Spleen (tissue), 11 donors: Measurements from ENCODE around the gene BNC2. TPM values are rescaled to one million over a fixed set of nuclear protein-coding genes. Genes with fewer than 3 reads are reported as not detected.

Source experiments
- DNase-seq: peaks from one replicate; pipeline ENCODE4 v3.0.0-alpha.2; 2020
- H3K27ac ChIP-seq, 8 donors: fragments of 200-600 bp; sonication (generic) in 7 of 8; 1 replicate in 4 of 8; 2 replicates in 4 of 8; pipeline versions ENCODE4 v1.5.0 to v1.8.0; 2016 to 2021; ENCODE audit warnings: inconsistent platforms in 4 of 8, mild to moderate bottlenecking in 4 of 8, moderate library complexity in 1 of 8
- H3K27me3 ChIP-seq, 7 donors: fragments of 200-600 bp; sonication (generic) in 6 of 7; replicated peaks in 1 of 7; 1 replicate in 4 of 7; 2 replicates in 3 of 7; pipeline versions ENCODE4 v1.5.0 to v1.8.0; 2016 to 2021; ENCODE audit warnings: inconsistent platforms in 3 of 7, mild to moderate bottlenecking in 1 of 7
- H3K36me3 ChIP-seq, 6 donors: fragments of 200-600 bp; sonication (generic) in 5 of 6; 1 replicate in 4 of 6; 2 replicates in 2 of 6; pipeline versions ENCODE4 v1.5.0 to v1.8.0; 2016 to 2021; ENCODE audit warnings: inconsistent platforms in 2 of 6
- H3K4me1 ChIP-seq, 6 donors: fragments of 200-600 bp; sonication (generic) in 5 of 6; 1 replicate in 3 of 6; 2 replicates in 3 of 6; pipeline versions ENCODE4 v1.5.0 to v1.8.0; 2016 to 2021; ENCODE audit warnings: inconsistent platforms in 3 of 6
- H3K4me3 ChIP-seq, 8 donors: fragments of 200-600 bp; sonication (generic) in 7 of 8; 1 replicate in 4 of 8; 2 replicates in 4 of 8; pipeline versions ENCODE4 v1.5.0 to v1.8.0; 2016 to 2021; ENCODE audit warnings: inconsistent platforms in 4 of 8, mild to moderate bottlenecking in 4 of 8, moderate library complexity in 2 of 8
- H3K9me3 ChIP-seq, 8 donors: fragments of 200-600 bp; sonication (generic) in 7 of 8; 1 replicate in 4 of 8; 2 replicates in 4 of 8; pipeline versions ENCODE4 v1.5.0 to v1.8.0; 2016 to 2021; ENCODE audit warnings: inconsistent platforms in 4 of 8
- CTCF ChIP-seq, 11 experiments: fragments of 200-600 bp in 7 of 11; fragments of 450-650 bp in 4 of 11; sonication (generic) in 4 of 11; IDR thresholded peaks in 8 of 11; conservative IDR thresholded peaks in 3 of 11; 1 replicate in 7 of 11; 2 replicates in 4 of 11; pipeline versions ENCODE4 v1.4.0 to v1.8.0; 2016 to 2021; ENCODE audit warnings: antibody characterized with exemption in 11 of 11, inconsistent platforms in 4 of 11, mild to moderate bottlenecking in 1 of 11
- POLR2A ChIP-seq, 3 donors: fragments of 450-650 bp; IDR thresholded peaks; one replicate each; pipeline ENCODE4 v1.5.1; 2017; ENCODE audit warnings: antibody characterized with exemption in 3 of 3, mild to moderate bottlenecking in 1 of 3
- POLR2AphosphoS5 ChIP-seq, 3 donors: sonication (generic); formaldehyde crosslinking; IDR thresholded peaks; one replicate each; pipeline ENCODE4 v1.5.1; 2017; ENCODE audit warnings: antibody characterized with exemption in 3 of 3
- WGBS, 5 donors: extraction: QIAGEN DNeasy Blood & Tissue Kit in 3 of 5; methylation state at CpG; one replicate each; pipeline versions ENCODE4 v1.1.5 to v1.1.7; 2013 to 2018; 5-methylcytosine and 5-hydroxymethylcytosine counted together
- intact Hi-C: fragments of 100-400 bp; cut with DNase I; formaldehyde crosslinking; loops from one replicate; pipeline ENCODE4 v1.15.0; 2023; ENCODE audit warnings: low total_unique reads
- polyA plus RNA-seq, 3 donors: library from polyadenylated mRNA; stranded (reverse); fragments of 200-250 nt; gene quantifications; one replicate each; pipeline ENCODE4 v1.2.1, GENCODE V29; 2013
- total RNA-seq, 7 donors: library from RNA; depleted of rRNA in 3 of 7; stranded (reverse); fragments of >200 nt in 3 of 7; fragmentation: NEBNext Ultra II Directional in 4 of 7; extraction: Animal tissue kit (Norgen Biotek cat#: 25700) in 4 of 7; gene quantifications; one replicate each; pipeline versions ENCODE4 v1.1.0 to v1.2.1, GENCODE V29; 2016 to 2021
- donor health status: healthy with polysubstance abuse.
- donor health status: DM: no; HTN: no; CAD: no; lungs with moderate emphysema.
- donor health status: DM: no; HTN: no; CAD: no.
- donor health status: Bipolar disorder and iron deficiency.
- donor health status: healthy.
- donor health status: DM: no; HTN: no; CAD: no.
- donor health status: DM: yes; HTN: yes; CAD: no.

The BNC2 gene
- total and polyA plus RNA-seq, 10 donors: 0.07 to 4.3 (median 1.3) TPM

- Histone ChIP-seq H3K4me1 (no peaks in the 10 kb centered on the region), H3K27ac (no peak overlapping the region), H3K4me3 (no peak overlapping the region), H3K36me3 (no peaks in the 10 kb centered on the region), H3K9me3 (no peaks in the 10 kb centered on the region), H3K27me3 (no peaks in the 10 kb centered on the region)
- 63 to 85% (median 79%) methylated on average over 7 of the region's 7 CpGs for WGBS, 5 donors
- no peak for DNase-seq
- TF ChIP-seq POLR2A (IDR thresholded peaks at IDR 0.05) (no peak), POLR2AphosphoS5 (IDR thresholded peaks at IDR 0.05) (no peak), CTCF (IDR thresholded peaks at IDR 0.05 in 8 of 11, conservative IDR thresholded peaks at IDR 0.05 in 3 of 11) (no peak)
- intact Hi-C loops: no loop called here
Measured at GRCh38 chr9:16487915-16488314, 382.6 kb downstream of the BNC2 start.

GRCh38 chr9:16485575-16486321 is 384.7 kb downstream of the BNC2 start:
- H3K4me1 ChIP-seq: no peaks in the 10 kb centered on the region
- TF ChIP-seq CTCF (IDR thresholded peaks at IDR 0.05 in 8 of 11, conservative IDR thresholded peaks at IDR 0.05 in 3 of 11) (no peak), POLR2AphosphoS5 (IDR thresholded peaks at IDR 0.05) (no peak), POLR2A (IDR thresholded peaks at IDR 0.05) (no peak)
- intact Hi-C loops: no loop called here
- no peaks in the 10 kb centered on the region for H3K36me3 ChIP-seq
- DNase-seq: no peak
- no peak overlapping the region for H3K4me3 ChIP-seq
- WGBS, 5 donors: 76 to 87% (median 80%) methylated on average over 6 of the region's 6 CpGs
- no peak overlapping the region for H3K27ac ChIP-seq
- H3K9me3 ChIP-seq: no peaks in the 10 kb centered on the region
- no peaks in the 10 kb centered on the region for H3K27me3 ChIP-seq

GRCh38 chr9:16485160-16485559 is 385.3 kb downstream of the BNC2 start:
- intact Hi-C loops: no loop called here

More at GRCh38 chr9:16485160-16485559, 385.3 kb downstream of the BNC2 start:
- H3K4me3 ChIP-seq: no peak overlapping the region
- no peaks in the 10 kb centered on the region for H3K4me1 ChIP-seq
- WGBS, 5 donors: 81 to 93% (median 87%) methylated on average over 3 of the region's 3 CpGs
- H3K9me3 ChIP-seq: no peaks in the 10 kb centered on the region
- DNase-seq: no peak
- no peaks in the 10 kb centered on the region for H3K36me3 ChIP-seq
- no peaks in the 10 kb centered on the region for H3K27me3 ChIP-seq
- TF ChIP-seq POLR2A (IDR thresholded peaks at IDR 0.05): no peak
- no peak for TF ChIP-seq CTCF (IDR thresholded peaks at IDR 0.05 in 8 of 11, conservative IDR thresholded peaks at IDR 0.05 in 3 of 11)
- TF ChIP-seq POLR2AphosphoS5 (IDR thresholded peaks at IDR 0.05): no peak
- H3K27ac ChIP-seq: no peak overlapping the region
